Testis (tissue), 2 donors: ENCODE data around the gene SSNA1.

ENCODE experiments used
- CTCF ChIP-seq, 3 experiments: fragments of 450-650 bp in 2 of 3; fragments of 200-600 bp in 1 of 3; sonication (generic) in 1 of 3; IDR thresholded peaks; one replicate each; pipeline ENCODE4 v1.5.1; 2016 to 2019; ENCODE audit warnings: antibody characterized with exemption in 3 of 3, mild to moderate bottlenecking in 2 of 3, moderate library complexity in 1 of 3
- POLR2A ChIP-seq: fragments of 450-650 bp; IDR thresholded peaks from one replicate; pipeline ENCODE4 v1.6.1; 2017; ENCODE audit warnings: antibody characterized with exemption, mild to moderate bottlenecking, moderate library complexity

DNA sequence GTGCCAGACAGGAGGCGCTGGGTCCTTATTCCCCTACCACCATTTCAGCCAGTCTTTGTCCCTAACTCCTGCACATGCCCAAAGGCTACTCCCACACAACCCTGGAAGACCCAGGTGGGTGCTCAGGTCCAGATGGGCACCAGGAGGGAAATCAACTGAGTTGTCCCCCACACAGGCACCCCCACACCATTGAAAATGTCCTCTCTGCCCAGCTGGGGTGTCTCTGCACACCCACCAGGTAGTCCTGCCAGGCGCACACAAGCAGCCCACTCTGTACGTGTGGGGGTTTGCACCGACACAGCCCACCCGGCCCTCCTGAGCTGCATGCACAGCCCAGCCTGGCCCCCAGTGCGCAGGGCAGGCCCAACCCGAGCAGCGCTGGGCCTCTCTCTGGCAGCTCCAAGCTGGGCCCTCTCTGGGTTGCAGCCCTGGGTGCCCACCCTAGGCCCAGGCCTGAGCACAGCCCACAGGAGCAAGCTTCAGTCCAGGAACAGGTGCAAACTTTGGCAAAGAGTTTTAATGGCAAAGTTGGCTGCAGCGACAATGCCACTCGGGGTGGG lies 31.4 kb downstream of the SSNA1 start:
- TF ChIP-seq CTCF (IDR thresholded peaks at IDR 0.05) (no peak), POLR2A (no peak)
